Measurements from ENCODE around the gene UPP2. TPM values are rescaled to one million over a fixed set of nuclear protein-coding genes. Genes with fewer than 3 reads are reported as not detected.

The UPP2 gene
- total RNA-seq = not detected in 2 replicates

DNA sequence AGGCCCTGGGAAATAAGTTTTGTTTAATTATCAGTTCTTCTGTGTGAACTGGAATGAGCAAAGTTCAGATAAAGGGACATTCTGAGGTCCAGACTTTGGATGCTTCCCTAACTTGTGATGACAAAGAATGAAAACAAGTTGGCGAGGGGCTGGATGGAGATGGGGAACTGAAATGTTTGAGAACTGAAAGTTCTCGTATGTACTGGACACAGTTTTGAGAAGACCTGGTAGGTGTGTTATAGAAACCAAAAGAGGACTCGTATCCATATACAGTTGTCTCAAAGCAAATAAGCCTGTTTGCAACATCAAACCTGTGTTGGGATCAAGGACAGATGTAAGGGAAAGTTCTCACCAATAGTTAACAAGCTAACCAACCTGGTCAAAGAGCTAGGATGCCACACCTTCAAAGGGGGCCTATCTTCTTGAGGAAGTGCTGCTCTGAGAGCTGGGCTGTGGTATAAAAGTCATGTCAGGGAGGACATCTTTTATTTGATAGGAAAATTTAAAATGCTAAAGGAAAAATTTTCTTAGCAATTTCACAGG, at the start of gene UPP2:
Gene UPP2, plus strand, starts transcription at position 493 of the 543 bp plus-strand sequence. CDS start 188 bp downstream, outside the sequence.
- DNase-seq (ENCODE audit: low read depth in 2 of 2) = no peak

DNA sequence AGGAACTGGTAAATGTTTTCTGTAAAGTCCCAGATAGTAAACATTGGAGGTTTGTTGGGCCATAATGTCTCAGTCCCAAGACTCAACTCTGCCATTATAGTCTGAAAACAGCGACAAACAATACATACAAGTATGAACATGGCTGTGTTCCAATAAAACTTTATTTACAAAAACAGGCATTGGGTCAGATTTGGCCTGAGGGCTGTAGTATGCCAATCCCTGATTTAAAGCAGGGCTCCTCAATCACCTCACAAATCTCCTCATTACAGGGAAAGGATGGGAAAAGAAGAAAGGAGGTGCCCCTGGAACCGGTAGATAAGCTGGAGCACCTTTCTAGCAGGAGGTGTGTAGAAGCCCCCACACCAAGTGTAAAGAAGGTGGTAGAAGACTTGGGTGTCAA, 48.9 kb upstream of the UPP2 start:
- DNase-seq (ENCODE audit: low read depth in 2 of 2) = no peak

GRCh38 chr2:158056875-158057274, 44.8 kb upstream of the UPP2 start:
- no peak for DNase-seq (ENCODE audit: low read depth in 2 of 2)

GRCh38 chr2:158060160-158060834, 41.4 kb upstream of the UPP2 start:
- no peak for DNase-seq (ENCODE audit: low read depth in 2 of 2)

- no peak for DNase-seq (ENCODE audit: low read depth in 2 of 2)
Measured at GRCh38 chr2:158060835-158061435, 40.7 kb upstream of the UPP2 start.

DNA sequence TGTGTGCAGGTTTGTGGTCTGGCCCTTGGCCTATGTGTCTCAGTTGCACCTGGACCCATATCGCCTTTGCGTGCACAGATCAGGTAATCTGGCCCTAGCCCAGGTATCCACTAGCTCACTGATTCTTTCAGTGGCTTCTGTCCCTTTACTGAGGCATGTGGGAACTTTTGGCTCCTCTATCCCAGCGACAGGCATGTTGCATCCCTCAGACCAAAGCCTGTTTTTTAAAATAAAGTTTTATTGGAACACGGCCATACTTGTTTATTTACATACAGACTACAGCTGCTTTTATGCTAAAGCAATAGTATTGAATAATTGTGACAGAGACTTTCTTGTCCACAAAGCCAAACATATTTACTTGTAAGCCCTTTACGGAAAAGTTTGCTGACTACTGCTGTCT, 39.9 kb upstream of the UPP2 start:
- no peak for DNase-seq (ENCODE audit: low read depth in 2 of 2)

GRCh38 chr2:158066046-158066713, 35.5 kb upstream of the UPP2 start:
- no peak for DNase-seq (ENCODE audit: low read depth in 2 of 2)

DNA sequence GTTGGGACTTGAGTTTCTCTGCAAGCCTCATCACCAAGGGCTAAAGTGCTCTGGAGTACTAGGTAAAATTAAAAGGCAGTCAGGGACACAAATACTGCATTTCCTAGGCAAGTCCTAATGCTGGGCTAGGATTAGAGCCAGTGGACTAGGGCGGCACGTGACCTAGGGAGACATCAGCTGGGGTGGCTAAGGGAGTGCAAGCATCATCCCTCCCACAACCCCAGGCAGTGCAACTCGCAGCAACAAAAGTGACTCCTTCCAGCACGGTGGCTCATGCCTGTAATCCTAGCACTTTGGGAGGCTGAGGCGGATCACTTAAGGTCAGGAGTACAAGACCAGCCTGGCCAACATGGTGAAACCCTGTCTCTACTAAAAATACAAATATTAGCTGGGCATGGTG, 30.7 kb upstream of the UPP2 start:
- DNase-seq (ENCODE audit: low read depth in 2 of 2) = no peak

DNA sequence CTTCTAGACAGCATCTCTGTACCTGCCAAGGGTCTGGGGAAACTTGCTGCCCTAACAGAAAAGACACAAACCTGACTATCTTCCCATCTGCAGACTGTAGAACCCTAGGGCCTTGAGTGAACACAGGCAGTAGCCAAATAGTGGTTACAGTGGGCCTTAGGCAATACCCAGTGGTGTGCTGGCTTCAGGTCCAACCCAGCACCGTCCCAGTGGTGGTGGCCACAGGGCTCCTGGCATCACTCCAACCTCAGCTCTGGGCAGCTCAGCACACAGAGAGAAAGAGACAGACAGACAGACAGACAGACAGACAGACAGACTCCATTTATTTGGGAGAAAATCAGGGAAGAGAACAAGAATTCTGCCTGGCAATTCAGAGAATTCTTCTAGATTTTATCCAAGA, 29.3 kb upstream of the UPP2 start:
- DNase-seq (ENCODE audit: low read depth in 2 of 2) = no peak

DNA sequence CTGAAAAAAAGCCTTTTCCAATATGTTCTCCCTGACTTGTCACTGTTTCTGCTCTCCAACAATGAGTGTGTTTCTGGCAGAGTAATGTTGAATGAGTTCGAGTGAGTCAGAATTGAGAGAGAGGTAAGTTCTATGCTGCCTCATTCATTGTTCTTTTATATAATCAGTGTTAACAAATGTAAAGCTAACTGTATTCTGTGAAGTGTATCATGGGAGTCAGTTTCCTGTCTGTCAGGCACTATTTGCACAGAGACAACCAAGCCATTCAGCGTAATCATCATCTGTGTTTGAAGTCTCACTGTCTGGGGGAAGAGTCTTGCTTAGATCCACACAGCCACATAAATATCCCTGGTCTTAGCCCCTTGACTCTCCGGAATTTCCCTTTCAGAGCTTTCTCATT, 22.0 kb upstream of the UPP2 start:
- peak in 1 of 2 donors; percentile 6 for DNase-seq (ENCODE audit: low read depth in 2 of 2)

DNA sequence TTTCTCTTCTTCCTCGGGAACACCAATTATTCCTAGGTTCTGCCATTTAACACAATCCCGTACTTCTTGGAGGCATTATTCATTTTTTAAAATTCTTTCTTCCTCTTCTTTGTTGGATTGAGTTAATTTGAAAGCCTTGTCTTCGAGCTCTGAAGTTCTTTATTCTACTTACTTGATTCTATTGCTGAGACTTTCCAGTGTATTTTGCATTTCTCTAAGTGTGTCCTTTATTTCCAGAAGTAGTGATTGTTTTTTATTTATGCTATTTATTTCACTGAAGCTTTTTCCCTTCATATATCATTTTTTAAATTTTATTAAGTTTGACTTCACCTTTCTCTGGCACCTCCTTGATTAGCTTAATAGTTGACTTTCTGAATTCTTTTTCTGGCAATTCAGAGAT, 13.6 kb upstream of the UPP2 start:
- no peak for DNase-seq (ENCODE audit: low read depth in 2 of 2)

DNA sequence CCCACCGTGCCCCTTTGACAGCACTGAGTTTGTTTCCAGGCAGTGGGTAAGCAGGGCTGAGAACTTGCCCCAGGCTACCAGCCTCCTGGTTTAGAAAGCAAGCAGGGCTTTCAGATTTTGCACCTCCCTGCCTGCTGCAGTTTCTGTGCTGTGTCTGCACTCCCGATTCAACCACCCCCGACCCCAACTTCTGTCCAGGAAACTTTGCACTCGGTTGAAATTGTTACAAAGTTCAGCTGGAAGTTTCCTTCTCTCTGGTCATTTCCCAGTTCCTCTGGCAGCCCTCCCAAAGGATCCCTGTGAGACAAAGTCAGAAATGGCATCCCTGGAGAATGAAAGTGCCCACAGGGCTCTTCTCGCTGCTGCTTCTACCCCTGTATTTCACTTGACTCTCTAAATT, 12.4 kb upstream of the UPP2 start:
- DNase-seq (ENCODE audit: low read depth in 2 of 2) = no peak

GRCh38 chr2:158091647-158092046, 10.0 kb upstream of the UPP2 start:
- DNase-seq (ENCODE audit: low read depth in 2 of 2) = no peak

- no peak for DNase-seq (ENCODE audit: low read depth in 2 of 2)
Measured at GRCh38 chr2:158094487-158095092, 7.1 kb upstream of the UPP2 start.

DNA sequence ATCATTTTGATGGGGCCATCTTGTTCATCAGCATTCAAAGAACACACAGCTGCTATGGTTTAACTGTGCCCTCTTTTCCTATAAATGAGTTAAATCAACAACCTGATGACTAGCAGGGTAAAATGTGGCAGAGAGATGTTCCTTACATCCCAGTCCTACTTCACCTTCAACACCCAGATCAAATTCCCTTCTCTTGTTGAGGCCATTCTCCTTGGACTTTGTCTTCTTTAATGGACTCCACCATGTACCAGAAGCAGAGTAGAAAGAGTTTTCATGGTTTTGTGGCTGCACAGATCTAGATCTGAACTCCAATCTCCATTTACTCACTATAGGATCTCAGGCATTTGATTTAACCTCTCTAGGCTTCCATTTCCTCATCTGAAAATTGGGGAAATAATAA, 6.4 kb upstream of the UPP2 start:
- no peak for DNase-seq (ENCODE audit: low read depth in 2 of 2)

- no peak for DNase-seq (ENCODE audit: low read depth in 2 of 2)
Measured at GRCh38 chr2:158095912-158096311, 5.8 kb upstream of the UPP2 start.

DNA sequence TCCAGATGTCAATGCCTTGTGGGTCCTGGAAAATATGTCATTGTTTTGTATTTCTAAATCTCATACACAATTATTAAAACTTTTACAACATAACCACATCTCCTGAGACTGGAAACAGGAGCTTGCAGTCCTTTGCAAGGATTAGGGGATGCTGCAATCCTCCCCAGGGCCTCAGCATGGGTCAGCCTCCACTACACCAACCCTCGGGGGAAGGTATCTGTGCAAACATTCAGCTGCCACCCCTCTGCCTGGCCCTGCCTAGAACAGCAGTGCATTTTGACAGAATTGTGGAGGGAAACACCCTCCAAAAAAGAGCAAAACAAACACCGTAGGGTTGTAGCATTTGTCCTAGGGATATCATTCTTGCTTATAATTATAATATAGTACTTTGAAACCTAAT, 4.2 kb upstream of the UPP2 start:
- no peak for DNase-seq (ENCODE audit: low read depth in 2 of 2)

- no peak for DNase-seq (ENCODE audit: low read depth in 2 of 2)
Measured at GRCh38 chr2:158098178-158098577, 3.5 kb upstream of the UPP2 start.

DNA sequence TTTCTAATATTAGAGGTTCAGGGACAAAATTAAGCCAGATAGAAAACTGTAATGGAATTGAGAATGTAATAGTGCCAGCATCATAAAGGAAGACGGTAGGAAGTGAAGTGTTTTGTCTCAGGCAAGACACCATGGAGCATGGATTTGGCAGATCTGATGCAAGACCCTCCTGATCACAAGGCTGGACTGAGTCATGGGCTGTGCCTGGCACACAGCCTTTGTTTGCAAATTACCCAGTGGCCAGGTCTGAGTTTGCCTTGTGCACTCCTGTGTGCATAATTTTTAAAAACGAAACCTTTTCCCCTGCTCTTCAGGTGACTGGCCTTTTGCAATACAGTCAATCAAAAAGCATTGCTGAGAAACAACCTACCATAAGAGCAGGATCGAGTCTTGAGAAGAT, 2.0 kb upstream of the UPP2 start:
- no peak for DNase-seq (ENCODE audit: low read depth in 2 of 2)

GRCh38 chr2:158100411-158100810, 1.3 kb upstream of the UPP2 start:
- no peak for DNase-seq (ENCODE audit: low read depth in 2 of 2)

GRCh38 chr2:158102446-158102845, 770 bp downstream of the UPP2 start:
- no peak for DNase-seq (ENCODE audit: low read depth in 2 of 2)

- no peak for DNase-seq (ENCODE audit: low read depth in 2 of 2)
Measured at GRCh38 chr2:158103411-158104012, 1.8 kb downstream of the UPP2 start.

Data from dermis microvascular lymphatic vessel endothelial cell (primary cell).